ENCODE data around the gene PRLR. TPM values are rescaled to one million over a fixed set of nuclear protein-coding genes. Genes with fewer than 3 reads are reported as not detected.
A peak's percentile ranks its signal among the peaks of the same experiment; 100 is the strongest.
"Not testable (repeated sequence)": the region's sequence is repeated elsewhere in the genome, so short reads cannot be mapped to it uniquely, and the experiment has no call there.

Gene PRLR
- total RNA-seq, 2 donors from 2014 or later, result 1.1 to 7.1 TPM

DNA sequence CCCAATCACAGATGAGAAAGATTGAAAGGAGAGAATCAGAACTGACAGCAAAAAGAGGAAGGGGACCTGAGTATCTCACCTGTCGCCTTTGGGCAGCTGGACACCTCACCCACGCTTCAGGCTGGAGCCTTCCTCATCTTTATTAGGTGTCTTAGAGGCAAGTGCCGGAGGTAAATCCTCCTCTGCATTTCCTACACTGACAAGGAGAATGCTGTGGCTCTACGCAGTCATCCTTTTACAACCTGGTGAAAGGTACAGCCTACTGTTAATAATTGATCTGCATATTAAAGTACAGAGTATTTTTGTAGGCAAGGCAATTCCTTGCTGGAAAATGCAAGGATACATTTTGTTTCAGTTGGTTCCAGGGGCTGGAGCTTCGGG, 34.8 kb downstream of the PRLR start:
- Histone ChIP-seq H3K27ac (no peak overlapping the region), H3K36me3 (no peaks in the 10 kb centered on the region), H3K27me3 (replicated peaks; ENCODE audit: insufficient read depth) (no peaks in the 10 kb centered on the region), H3K9me3 (no peaks in the 10 kb centered on the region), H3K4me1 (replicated peaks) (no peaks in the 10 kb centered on the region), H3K4me3 (no peak overlapping the region)
- whole genome bisulfite sequencing, result 95% methylated on average over 5 of the region's 5 CpGs
- DNase-seq (ENCODE audit: low spot score), result no peak
- TF ChIP-seq POLR2AphosphoS5 (IDR thresholded peaks at IDR 0.05), result no peak
- intact Hi-C loops (cut with DNase I), result loop anchor here (10.0 kb wide), 1 partner anchor 241 kb away; no protein-coding TSS in a partner anchor

DNA sequence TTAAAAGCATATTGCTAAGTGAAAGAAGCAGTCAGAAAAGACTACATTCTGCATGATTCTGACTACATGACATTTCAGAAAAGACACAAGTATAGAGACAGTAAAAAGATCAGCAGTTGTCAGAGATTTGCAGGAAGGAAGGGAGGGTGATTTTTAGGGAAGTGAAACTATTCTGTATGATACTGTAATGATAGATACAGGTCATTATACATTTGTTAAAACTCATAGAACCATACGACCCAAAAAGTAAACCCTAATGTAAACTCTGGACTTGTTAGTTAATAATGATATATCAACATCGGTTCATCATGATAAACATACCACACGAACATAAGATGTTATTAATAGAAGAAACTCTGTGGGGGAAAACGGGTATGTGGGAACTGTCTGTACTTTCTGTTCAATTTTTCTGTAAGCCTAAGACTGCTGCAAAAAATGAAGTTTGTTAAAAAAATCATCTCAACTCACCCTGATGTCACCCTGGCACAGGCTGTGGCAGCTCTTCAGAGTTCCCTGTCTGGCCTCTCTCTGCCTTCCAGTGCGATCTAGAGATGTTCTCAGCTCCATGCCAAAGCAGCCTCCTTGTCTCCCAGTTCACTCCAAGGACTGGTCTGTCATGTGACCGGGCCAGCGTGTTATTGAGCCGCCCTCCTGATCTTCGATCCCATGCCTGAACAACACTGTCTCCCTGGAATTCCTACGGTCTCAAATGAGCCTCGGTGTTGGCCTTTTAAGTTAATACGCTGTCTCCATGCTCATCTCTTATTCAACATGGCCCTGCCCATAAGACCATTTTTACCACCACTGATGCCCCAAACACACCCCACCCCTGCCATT, 35.4 kb downstream of the PRLR start:
- Histone ChIP-seq H3K36me3 (no peaks in the 10 kb centered on the region), H3K27ac (no peak overlapping the region), H3K9me3 (no peaks in the 10 kb centered on the region), H3K27me3 (replicated peaks; ENCODE audit: insufficient read depth) (no peaks in the 10 kb centered on the region), H3K4me3 (no peak overlapping the region), H3K4me1 (replicated peaks) (no peaks in the 10 kb centered on the region)
- intact Hi-C loops (cut with DNase I), result loop anchor here (10.0 kb wide), 1 partner anchor 240 kb away; no protein-coding TSS in a partner anchor
- WGBS, result 72% methylated on average over 12 of the region's 12 CpGs
- DNase-seq (ENCODE audit: low spot score), result no peak
- TF ChIP-seq, protein P1, sequence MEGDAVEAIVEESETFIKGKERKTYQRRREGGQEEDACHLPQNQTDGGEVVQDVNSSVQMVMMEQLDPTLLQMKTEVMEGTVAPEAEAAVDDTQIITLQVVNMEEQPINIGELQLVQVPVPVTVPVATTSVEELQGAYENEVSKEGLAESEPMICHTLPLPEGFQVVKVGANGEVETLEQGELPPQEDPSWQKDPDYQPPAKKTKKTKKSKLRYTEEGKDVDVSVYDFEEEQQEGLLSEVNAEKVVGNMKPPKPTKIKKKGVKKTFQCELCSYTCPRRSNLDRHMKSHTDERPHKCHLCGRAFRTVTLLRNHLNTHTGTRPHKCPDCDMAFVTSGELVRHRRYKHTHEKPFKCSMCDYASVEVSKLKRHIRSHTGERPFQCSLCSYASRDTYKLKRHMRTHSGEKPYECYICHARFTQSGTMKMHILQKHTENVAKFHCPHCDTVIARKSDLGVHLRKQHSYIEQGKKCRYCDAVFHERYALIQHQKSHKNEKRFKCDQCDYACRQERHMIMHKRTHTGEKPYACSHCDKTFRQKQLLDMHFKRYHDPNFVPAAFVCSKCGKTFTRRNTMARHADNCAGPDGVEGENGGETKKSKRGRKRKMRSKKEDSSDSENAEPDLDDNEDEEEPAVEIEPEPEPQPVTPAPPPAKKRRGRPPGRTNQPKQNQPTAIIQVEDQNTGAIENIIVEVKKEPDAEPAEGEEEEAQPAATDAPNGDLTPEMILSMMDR (IDR thresholded peaks at IDR 0.05), result no peak
- no peak for TF ChIP-seq POLR2A (IDR thresholded peaks at IDR 0.05)
- TF ChIP-seq POLR2AphosphoS5 (IDR thresholded peaks at IDR 0.05), result no peak

DNA sequence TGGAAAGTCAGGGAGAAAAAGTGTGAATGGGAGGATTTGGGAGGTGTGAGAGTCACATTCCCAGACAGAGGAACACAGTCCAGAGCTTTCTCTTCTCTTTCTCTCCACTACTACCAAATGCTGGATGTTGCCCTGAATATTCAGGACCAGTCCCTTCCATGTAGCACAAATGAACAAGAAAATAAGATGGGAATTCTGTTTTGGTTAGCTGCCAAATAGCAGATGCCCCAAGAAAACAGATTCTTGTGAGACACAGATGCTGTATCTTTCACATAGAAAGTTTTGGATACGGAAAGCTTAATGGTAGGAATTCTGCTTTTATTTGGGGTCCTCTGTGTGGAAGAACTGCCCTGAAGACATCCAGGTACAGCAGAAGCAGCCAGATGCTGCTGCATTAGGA, 37.8 kb downstream of the PRLR start:
- no peak overlapping the region for H3K4me3 ChIP-seq
- no peaks in the 10 kb centered on the region for H3K36me3 ChIP-seq
- no peaks in the 10 kb centered on the region for H3K4me1 ChIP-seq (replicated peaks)
- TF ChIP-seq POLR2A (IDR thresholded peaks at IDR 0.05), result no peak
- TF ChIP-seq POLR2AphosphoS5 (IDR thresholded peaks at IDR 0.05), result no peak
- TF ChIP-seq, protein P1 (IDR thresholded peaks at IDR 0.05), result no peak
- no peaks in the 10 kb centered on the region for H3K27me3 ChIP-seq (replicated peaks; ENCODE audit: insufficient read depth)
- intact Hi-C loops (cut with DNase I), result loop anchor here (10.0 kb wide), 1 partner anchor 238 kb away; no protein-coding TSS in a partner anchor
- no peak for DNase-seq (ENCODE audit: low spot score)
- H3K9me3 ChIP-seq, result no peaks in the 10 kb centered on the region
- no peak overlapping the region for H3K27ac ChIP-seq
- 95% methylated on average over 1 of the region's 1 CpG for WGBS

DNA sequence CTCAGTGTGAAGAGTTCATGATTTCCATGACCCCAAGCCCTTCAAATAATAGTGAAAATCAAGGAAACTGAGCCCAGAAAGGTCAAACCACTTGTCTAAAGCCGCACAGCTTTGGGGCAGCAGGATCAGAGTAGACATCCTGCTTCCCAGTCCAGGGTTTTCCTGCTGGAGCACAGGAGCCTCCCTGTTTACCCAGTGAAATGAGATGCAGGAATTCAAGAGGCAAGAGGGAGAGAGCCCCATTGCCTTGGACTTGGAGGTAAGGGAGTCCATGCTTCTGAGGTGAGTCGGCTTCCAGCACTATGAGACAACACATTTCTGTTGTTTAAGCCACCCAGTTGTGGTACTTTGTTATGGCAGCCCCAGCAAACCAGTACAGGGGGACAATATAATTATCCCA, 40.5 kb downstream of the PRLR start:
- not testable (repeated sequence) for H3K27ac ChIP-seq; H3K4me3 ChIP-seq; H3K27me3 ChIP-seq (replicated peaks; ENCODE audit: insufficient read depth); DNase-seq (ENCODE audit: low spot score); H3K9me3 ChIP-seq; H3K4me1 ChIP-seq (replicated peaks); H3K36me3 ChIP-seq
- 93% methylated on average over 2 of the region's 2 CpGs for WGBS
- intact Hi-C loops (cut with DNase I), result loop anchor here (10.0 kb wide), 1 partner anchor 235 kb away; no protein-coding TSS in a partner anchor

DNA sequence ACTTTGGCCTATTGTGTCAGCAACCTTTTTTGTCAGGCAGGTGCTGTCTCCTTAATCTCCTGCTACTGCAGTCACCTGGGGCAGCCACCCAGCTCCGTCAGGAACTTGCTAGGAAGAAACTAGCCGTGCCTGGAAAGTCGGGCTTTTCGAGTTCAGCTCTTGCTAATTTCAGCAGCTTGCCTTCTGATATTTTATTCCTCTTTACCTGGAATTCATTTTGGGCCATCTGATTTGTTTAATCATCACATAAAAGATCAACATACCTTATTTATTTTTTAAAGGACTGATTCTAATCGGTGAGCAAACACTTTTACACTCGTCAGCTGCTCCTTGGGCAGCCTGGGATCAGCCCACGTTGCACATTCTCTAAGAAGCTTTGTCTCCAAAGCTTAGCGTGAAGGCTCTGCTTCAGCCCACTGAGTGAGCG, 42.2 kb downstream of the PRLR start:
- no peaks in the 10 kb centered on the region for H3K36me3 ChIP-seq
- H3K27ac ChIP-seq, result no peak overlapping the region
- no peak for TF ChIP-seq POLR2A (IDR thresholded peaks at IDR 0.05)
- TF ChIP-seq, protein P1 (IDR thresholded peaks at IDR 0.05), result no peak
- no peak for TF ChIP-seq POLR2AphosphoS5 (IDR thresholded peaks at IDR 0.05)
- no peaks in the 10 kb centered on the region for H3K9me3 ChIP-seq
- intact Hi-C loops (cut with DNase I), result no loop called here
- no peaks in the 10 kb centered on the region for H3K4me1 ChIP-seq (replicated peaks)
- H3K4me3 ChIP-seq, result no peak overlapping the region
- no peaks in the 10 kb centered on the region for H3K27me3 ChIP-seq (replicated peaks; ENCODE audit: insufficient read depth)
- 45% methylated on average over 9 of the region's 9 CpGs for WGBS
- DNase-seq (ENCODE audit: low spot score), result peak; percentile 36

DNA sequence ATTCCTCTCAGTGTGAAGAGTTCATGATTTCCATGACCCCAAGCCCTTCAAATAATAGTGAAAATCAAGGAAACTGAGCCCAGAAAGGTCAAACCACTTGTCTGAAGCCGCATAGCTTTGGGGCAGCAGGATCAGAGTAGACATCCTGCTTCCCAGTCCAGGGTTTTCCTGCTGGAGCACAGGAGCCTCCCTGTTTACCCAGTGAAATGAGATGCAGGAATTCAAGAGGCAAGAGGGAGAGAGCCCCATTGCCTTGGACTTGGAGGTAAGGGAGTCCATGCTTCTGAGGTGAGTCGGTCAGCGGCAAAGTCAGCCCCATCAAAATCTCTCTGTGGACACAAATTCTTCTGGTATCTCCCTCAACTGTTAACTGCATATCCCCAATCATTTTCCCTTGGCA, 42.7 kb downstream of the PRLR start:
- H3K4me1 ChIP-seq (replicated peaks); intact Hi-C loops (cut with DNase I): not testable (repeated sequence)

More for the DNA sequence above, 42.7 kb downstream of the PRLR start:
- H3K4me3 ChIP-seq; H3K9me3 ChIP-seq; H3K27me3 ChIP-seq (replicated peaks; ENCODE audit: insufficient read depth); H3K27ac ChIP-seq; H3K36me3 ChIP-seq; DNase-seq (ENCODE audit: low spot score): not testable (repeated sequence)
- WGBS, result 97% methylated on average over 3 of the region's 3 CpGs

Measured in prostate gland (tissue), 2 donors.